Stimulated activated CD4-positive, alpha-beta T cell treated with anti-CD3 and anti-CD28 coated beads, Interleukin-4, amount 100 ng/mL, for 4 hours (primary cell): ENCODE data around the gene ACO1.

Source experiments
- DNase-seq, 2 experiments: peaks; one replicate each; pipeline ENCODE4 v3.0.0-alpha.2; 2020

The ACO1 gene

GRCh38 chr9:32384002-32384363 is 460 bp upstream of the ACO1 start:
- no peak for DNase-seq

GRCh38 chr9:32385152-32385884 is 875 bp downstream of the ACO1 start:
- no peak for DNase-seq

GRCh38 chr9:32385885-32386283 is 1.4 kb downstream of the ACO1 start:
- no peak for DNase-seq

DNA sequence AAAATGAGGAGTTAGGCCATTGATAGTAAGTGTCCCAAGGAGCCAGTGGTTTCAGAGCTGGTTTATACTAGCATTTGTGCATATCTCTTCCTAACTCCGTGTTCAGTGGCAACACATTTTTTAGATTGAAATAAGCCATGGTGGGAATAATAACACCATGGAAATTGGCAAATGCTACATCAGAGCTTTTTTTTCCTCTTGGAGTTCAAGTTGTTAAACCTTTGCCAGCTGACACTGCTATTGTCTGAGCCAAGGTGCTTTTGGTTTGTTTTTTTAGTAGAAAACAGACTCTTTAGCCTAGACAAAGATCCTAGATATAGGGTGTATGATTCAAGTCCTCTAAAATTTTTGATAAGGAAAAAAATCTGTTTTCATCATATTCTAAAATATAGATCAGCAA is 2.8 kb downstream of the ACO1 start:
- DNase-seq: no peak

DNA sequence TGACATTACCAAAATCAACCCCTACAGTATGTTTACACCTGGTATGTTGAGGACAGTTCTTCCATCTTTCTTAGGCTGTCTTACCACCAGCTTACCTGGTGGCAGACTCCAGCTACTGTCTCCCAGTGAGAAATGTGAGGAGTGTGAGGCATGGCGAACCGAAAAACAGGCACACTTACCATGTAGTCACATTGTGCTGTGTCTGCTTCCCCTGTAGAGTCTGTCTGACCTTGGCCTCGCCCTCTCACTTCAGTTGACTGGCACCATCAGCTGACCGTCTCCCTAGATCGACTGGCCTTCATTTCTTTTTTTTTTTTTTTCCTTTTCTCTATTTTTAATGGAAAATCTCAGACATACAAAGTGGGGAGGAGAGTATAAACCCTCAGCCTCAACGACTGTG is 4.9 kb downstream of the ACO1 start:
- no peak for DNase-seq

GRCh38 chr9:32393911-32394310 is 9.5 kb downstream of the ACO1 start:
- no peak for DNase-seq

DNA sequence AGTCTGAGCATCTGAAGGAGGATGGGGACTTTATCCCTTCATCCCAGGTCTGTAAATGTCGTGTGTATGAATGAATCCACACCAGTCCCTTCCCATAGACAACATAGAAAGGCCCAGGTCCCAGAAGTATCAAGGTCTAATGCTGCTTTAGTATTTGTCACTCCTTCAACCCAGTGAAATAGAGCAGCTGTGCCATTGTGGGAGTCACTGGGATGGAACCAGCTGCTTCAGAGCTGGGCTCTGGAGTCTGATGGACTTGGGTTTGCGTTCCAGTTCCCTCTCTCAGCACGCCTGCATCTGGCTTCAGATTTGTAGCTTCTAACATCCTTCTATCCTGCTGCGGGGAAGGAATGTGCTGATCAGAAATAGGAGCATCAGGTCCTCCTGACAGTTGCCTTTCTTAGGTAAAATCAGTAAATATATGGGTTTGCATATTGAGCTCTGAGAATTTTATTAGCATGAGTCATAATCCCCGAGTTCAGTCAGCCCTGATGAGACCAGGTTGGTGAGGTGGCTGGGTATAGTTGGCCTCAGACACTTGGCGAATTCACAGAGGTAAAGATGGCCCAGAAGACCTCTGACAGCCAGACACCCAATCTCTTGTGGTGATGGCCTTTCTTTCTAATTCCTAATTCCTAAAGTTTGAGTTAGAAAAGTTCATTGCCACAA is 10.1 kb downstream of the ACO1 start:
- DNase-seq: no peak

DNA sequence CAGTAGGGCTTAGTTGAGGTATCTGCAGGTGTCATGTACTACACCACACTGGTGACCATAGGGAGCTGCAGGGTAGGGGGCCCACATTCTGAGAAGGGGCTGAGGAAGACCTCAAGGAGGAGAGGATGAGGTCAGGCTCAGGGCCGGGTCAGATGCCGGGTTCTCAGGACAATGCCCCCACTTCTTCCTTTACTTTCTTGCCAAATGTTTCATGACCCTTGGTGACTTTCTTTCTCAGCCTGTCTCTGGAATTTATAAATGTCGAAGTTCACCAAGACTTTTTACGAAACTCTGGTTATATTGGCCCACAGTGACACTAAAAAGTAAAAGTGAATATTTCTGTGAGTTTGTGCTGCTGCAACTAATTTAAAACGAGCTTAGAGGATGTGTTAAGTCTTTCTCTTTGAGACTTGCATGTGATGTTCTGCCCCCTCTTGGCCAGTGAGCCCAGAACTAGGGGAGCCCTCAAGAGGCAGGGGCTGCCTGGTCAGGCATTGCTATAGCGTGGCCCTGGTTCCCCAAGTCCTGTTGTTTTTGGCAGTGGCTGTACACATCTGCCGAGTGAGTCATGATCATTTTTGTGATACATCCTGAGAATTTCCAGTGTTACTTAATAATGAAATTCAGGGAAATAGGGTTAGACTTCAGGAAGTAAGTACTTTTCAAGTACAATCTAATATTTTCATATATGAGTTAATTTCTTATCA is 11.2 kb downstream of the ACO1 start:
- DNase-seq: no peak

GRCh38 chr9:32398207-32398606 is 13.8 kb downstream of the ACO1 start:
- no peak for DNase-seq

- DNase-seq: no peak
Observed at GRCh38 chr9:32399110-32399815, 14.8 kb downstream of the ACO1 start.

GRCh38 chr9:32401488-32401887 is 17.0 kb downstream of the ACO1 start:
- DNase-seq: no peak

DNA sequence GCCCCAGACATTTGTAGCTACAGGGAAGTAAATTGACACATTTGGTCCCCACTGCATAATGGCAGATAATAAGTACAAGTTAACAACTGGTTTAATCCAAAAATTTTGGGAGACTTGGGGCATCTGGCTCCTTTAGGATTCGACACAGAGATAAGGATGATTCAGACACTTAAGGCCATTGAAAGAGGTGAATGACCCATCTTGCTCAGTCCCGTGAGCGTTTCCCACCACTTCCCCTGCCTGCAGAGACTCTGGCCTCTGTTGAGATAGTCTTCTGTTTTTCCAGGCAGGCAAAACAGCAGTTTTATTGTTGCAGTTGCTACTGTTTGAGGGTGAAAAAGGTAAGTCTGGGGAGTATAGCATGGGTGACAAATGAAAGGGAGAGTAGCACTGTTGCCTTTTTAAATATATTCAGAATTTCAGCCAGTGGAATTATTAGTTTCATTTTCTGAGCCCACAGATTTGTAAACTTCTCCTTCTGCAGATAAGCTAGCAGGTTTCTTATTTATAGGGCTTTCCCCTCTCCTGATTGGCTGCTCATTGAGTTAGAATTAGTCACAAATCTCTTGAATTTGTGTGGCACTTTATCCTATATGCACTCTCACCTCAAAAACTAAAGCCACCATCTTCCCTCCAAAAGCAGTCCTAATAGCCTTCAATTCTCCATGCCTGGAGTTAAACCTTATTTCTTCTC is 19.3 kb downstream of the ACO1 start:
- DNase-seq: no peak

- DNase-seq: no peak
Observed at GRCh38 chr9:32404402-32404801, 20.0 kb downstream of the ACO1 start.

DNA sequence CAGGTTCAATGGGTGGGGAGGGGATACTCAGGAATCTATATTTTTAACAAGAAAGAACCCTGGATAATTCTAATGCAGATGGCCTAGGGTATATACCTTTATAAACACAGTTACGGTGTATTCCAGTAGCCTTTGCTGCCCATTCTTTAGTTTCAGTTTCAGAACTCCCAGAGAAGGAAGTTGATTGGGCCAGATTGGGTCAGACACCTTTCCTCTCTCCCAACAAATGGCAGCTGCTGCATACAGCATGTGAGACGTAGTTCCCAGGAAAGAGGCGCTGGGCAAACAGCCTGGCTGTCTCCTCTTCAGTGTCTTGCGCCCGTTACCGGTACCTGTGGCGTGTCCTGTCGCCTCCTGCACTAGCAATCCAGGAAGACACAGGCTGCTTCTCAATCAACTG is 20.4 kb downstream of the ACO1 start:
- DNase-seq: no peak

DNA sequence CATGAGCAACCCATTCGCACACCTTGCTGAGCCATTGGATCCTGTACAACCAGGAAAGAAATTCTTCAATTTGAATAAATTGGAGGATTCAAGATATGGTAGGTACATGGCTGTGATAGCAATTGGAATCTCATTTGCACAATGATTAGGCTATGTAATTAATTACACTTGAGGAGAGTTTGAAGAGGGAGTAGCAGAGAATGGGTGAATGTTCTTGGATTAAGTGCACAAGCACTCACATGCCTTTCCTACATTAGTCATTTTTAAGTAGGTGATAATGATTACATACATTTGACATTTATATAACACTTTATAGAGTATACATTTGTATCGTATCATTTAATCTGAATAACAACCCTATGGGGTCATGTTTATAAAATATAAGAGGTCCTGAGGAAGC is 21.1 kb downstream of the ACO1 start:
- DNase-seq: no peak

DNA sequence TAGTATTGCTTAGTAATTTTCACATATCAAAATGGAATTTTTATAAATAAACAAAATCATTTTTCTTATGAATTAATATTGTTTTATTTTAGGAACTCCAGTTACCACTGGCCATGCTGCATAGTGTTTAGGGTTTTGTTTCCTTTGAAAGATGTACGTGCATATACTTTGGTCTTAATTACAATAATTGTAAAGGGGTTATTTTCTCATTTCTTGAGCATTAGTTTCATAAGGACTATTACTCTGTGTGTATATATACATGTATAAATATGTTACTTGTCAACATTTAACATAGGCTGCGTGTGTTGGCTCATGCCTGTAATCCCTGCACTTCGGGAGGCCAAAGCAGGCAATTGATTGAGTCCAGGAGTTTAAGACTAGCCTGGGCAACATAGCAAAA is 21.6 kb downstream of the ACO1 start:
- DNase-seq: no peak

DNA sequence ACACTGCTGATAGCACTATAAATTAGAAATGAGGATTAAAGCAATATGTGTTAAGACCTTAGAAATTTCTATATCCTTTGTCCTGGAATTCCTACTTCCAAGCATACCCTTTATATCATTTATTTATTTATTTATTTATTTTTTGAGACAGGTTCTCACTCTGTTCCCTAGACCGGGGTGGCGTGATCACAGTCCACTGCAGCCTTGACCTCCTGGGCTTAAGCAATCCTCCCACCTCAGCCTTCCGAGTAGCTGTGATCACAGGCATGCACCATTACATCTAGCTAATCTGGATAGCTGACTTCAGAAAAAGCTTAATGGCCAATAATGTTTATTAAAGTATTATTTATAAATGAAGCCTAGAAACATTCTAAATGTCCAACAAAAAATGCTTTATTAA is 27.3 kb downstream of the ACO1 start:
- DNase-seq: no peak

GRCh38 chr9:32412440-32412839 is 28.0 kb downstream of the ACO1 start:
- no peak for DNase-seq

DNA sequence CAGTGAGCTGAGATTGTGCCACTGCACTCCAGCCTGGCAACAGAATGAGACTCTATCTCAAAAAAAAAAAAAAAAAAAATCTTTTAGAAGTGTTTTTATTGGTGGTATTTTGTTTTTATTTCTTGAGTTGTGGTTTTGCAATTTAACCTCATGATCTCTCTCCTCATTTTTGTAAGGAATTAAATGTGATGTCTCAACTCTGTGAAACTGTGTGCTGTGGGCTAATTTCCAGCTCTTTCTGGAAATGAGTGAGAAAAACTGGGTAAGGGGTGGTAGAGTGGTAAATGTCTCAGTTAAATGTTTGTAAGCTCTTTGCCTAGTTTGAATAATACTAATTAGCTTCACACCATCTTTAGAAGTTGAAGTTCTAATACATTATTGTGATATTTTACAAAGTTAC is 29.0 kb downstream of the ACO1 start:
- no peak for DNase-seq

GRCh38 chr9:32414856-32415255 is 30.4 kb downstream of the ACO1 start:
- DNase-seq: no peak

DNA sequence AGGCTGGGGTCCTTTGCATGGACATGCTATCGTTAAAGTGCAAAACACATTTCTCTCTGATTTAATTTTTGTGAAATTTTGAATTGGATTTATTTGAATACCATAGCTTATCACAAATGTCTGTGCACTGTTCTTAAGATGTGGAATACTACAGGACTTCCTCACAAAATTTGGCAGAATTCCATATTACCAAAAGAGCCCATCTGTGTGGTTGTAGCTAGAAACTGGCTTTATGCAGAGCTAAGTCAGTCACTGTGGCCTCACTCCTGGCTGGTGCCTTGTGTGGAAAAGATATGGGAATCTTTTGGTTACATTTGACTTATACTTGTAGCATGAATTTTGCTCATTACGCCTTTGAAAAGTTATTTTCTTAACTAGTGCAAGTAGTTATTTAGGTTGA is 35.5 kb downstream of the ACO1 start:
- no peak for DNase-seq

GRCh38 chr9:32422237-32422806 is 37.9 kb downstream of the ACO1 start:
- DNase-seq: no peak

DNA sequence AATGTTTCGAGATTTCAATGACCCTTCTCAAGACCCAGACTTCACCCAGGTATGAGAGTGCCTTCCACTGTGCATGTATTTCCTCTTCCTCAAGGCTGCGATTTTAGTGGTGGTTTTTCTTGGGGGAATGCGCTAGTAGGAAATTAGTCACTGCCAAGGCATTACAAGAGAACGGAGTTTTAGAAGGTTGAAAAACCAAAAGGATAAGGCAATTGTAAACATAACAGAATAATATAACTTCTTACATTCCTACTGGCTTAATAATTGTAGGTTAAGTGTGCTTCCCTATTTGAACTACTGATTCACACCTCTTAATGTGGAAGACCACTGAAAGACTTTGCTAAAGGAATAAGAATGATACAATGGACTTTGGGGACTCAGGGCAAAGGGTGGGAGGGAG is 38.9 kb downstream of the ACO1 start:
- no peak for DNase-seq
